AG09319 (cell line): ENCODE results near the gene XRCC3.

ENCODE experiments used
- DNase-seq: peaks from one replicate; pipeline ENCODE4 v3.0.0-alpha.2; 2010; ENCODE audit warnings: low read depth; ENCODE audit errors: extremely low read depth
- CTCF ChIP-seq: IDR thresholded peaks from 2 replicates; pipeline ENCODE4 v1.5.1; 2011; ENCODE audit warnings: low read depth, mild to moderate bottlenecking, inconsistent platforms, low read length, moderate library complexity

Gene XRCC3

DNA sequence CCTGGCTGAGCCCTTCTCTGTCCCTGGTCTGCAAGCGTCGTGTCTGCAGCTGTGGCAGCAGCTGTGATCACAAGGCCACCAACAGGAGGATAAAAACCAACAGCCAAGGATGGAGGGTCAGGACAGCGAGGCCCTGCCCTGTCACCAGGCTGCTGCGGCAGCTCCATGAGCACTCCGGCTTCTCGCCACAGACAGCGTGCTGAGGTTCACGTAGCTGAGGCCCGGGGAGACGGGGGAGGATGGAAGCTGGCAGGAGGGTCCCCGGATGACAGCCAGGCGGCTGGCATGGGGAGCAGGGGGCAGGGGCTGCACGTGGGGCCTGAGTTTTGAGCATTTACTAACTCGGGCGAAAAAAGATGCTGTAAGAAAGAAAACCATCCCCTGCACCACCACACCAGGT is 5.4 kb downstream of the XRCC3 start:
- TF ChIP-seq CTCF, result no peak
- no peak for DNase-seq

DNA sequence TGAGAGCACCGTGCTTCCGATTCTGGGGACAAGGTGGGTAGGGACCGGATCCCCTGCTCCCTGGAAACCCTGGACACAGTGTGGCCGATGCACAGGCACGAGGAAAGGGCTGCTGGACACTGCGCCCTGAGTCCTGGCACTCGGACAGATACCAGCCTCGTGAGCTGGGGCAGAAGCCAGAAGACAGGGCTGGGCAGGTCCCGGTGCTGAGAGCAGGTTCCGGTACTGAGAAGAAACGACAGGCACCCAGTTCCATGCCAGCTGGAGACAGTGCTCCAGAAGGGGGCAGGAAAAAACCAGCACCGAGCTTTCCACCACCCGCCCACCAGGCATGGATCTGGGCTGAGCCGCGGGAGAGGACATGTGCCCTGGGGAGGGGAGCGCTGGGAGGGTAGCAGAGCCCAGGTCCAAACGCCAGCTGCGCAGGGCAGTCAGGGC is 6.5 kb downstream of the XRCC3 start:
- no peak for DNase-seq
- no peak for TF ChIP-seq CTCF

GRCh38 chr14:103707329-103708263 is 7.7 kb downstream of the XRCC3 start:
- no peak for DNase-seq
- no peak for TF ChIP-seq CTCF

DNA sequence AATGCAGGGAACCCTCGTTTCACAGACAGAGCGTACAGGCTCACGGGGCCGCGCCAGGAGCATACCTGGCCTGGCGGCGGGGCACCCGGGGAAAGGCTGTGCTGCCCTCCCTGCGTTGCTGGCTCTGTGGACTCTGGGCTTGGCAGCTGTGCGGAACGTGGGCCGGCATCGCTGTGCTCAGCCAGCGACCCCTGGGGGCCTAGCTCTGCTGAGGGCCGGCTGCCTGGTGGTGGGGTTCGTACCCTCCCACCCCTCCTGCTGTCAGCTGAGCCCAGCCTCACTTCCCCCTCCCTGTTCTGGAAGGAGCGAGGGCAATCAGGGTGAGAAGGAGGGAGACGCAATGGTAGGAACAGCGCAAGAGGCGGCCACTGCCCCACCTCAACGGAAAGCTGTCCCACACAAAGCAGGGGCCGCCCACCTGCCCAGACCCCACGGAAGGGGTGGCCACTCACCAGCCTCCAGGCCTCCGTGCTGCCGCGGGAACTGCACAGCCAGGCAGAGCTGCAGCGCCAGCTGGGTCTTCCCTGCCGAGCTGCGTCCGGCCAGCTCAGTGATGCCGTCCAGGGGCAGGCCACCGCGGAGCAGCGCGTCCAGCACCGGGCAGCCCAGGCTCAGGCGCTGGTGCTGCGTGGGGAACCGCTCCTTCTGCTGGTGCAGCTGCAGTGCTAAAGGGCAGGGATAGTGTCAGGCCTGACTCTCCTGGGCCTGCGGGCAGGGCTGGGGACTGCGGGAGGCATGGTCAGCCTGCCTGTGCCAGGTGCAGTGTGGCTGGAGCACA is 8.5 kb downstream of the XRCC3 start:
- no peak for TF ChIP-seq CTCF
- no peak for DNase-seq

DNA sequence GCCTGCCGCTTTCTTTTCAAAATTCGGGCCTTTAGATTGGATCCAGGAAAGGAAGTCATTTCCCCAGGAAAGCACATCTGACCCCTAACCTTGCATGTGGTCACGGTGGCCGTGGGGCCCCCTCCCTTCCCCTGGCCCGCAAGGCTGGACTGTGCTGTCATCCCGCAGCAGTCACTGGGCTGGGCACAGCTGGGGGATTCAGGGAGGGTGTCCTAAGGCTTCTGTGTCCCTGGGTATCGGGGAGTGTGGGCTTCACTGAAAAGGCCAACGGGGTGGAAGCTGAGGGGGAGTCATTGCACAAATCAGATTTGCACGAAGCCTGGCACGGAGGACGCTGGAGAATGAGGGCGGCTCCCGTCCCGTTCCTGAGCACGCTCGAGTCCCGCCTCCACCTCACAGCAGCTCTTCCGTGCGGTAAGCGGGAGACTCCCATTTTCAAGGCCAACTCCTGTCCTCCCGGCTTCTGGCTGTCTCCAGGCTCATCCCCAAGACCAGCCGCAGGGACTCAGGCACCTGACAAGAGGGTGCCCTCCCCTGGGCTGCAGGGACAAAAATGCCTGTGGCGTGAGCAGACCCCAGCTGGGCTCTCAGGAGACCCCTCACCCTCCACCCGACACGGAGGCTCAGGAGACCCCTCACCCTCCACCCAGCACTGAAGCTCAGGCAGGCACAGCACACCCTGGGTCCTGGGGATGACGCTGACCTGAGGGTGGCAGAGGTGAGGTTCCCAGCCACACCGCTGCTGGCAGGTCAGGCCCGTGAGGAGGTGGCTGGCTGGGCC is 9.6 kb downstream of the XRCC3 start:
- no peak for TF ChIP-seq CTCF
- DNase-seq, result no peak

GRCh38 chr14:103705118-103705503 is 10.1 kb downstream of the XRCC3 start:
- DNase-seq, result no peak
- no peak for TF ChIP-seq CTCF
